ENCODE results near the gene PLXNA4.

Gene PLXNA4

GRCh38 chr7:132562690-132563089 lies 13.6 kb downstream of the PLXNA4 start:
- DNase-seq (ENCODE audit: extremely low read depth, low read depth): no peak
- no peak for TF ChIP-seq CTCF (IDR thresholded peaks at IDR 0.05; ENCODE audit: low read depth, low read length)

- DNase-seq (ENCODE audit: extremely low read depth, low read depth): no peak
- TF ChIP-seq CTCF (IDR thresholded peaks at IDR 0.05; ENCODE audit: low read depth, low read length): no peak
Measured at GRCh38 chr7:132561763-132562162, 14.5 kb downstream of the PLXNA4 start.

GRCh38 chr7:132560825-132561529 lies 15.3 kb downstream of the PLXNA4 start:
- no peak for TF ChIP-seq CTCF (IDR thresholded peaks at IDR 0.05; ENCODE audit: low read depth, low read length)

GRCh38 chr7:132560105-132560504 lies 16.2 kb downstream of the PLXNA4 start:
- DNase-seq (ENCODE audit: extremely low read depth, low read depth): no peak
- TF ChIP-seq CTCF (IDR thresholded peaks at IDR 0.05; ENCODE audit: low read depth, low read length): no peak

More at GRCh38 chr7:132560825-132561529, 15.3 kb downstream of the PLXNA4 start:
- no peak for DNase-seq (ENCODE audit: extremely low read depth, low read depth)

- DNase-seq (ENCODE audit: extremely low read depth, low read depth): no peak
- TF ChIP-seq CTCF (IDR thresholded peaks at IDR 0.05; ENCODE audit: low read depth, low read length): no peak
Measured at GRCh38 chr7:132558815-132559214, 17.5 kb downstream of the PLXNA4 start.

- DNase-seq (ENCODE audit: extremely low read depth, low read depth): no peak
- TF ChIP-seq CTCF (IDR thresholded peaks at IDR 0.05; ENCODE audit: low read depth, low read length): no peak
Measured at GRCh38 chr7:132557489-132558044, 18.7 kb downstream of the PLXNA4 start.

GRCh38 chr7:132554446-132554845 lies 21.8 kb downstream of the PLXNA4 start:
- TF ChIP-seq CTCF (IDR thresholded peaks at IDR 0.05; ENCODE audit: low read depth, low read length): no peak

More at GRCh38 chr7:132554446-132554845, 21.8 kb downstream of the PLXNA4 start:
- DNase-seq (ENCODE audit: extremely low read depth, low read depth): no peak
